Measurements from ENCODE around the gene HSD17B12.

- TF ChIP-seq EZH2 (optimal IDR thresholded peaks at IDR 0.05; ENCODE audit: low read depth, low read length) (no peak), CTCF (IDR thresholded peaks at IDR 0.05; ENCODE audit: low read length) (no peak)
Measured at GRCh38 chr11:43674560-43674959, 6.0 kb upstream of the HSD17B12 start.

Measured in MM.1S (cell line).